ENCODE data around the gene TYMP.

The TYMP gene

GRCh38 chr22:50497093-50497492 lies 32.7 kb downstream of the TYMP start:
- no peak for TF ChIP-seq CTCF (IDR thresholded peaks at IDR 0.05; ENCODE audit: extremely low read depth, missing control alignments)
- DNase-seq (ENCODE audit: low spot score), result no peak

GRCh38 chr22:50490531-50491308 lies 39.1 kb downstream of the TYMP start:
- TF ChIP-seq CTCF (IDR thresholded peaks at IDR 0.05; ENCODE audit: extremely low read depth, missing control alignments), result no peak
- DNase-seq (ENCODE audit: low spot score), result peak; percentile 33

- TF ChIP-seq CTCF (IDR thresholded peaks at IDR 0.05; ENCODE audit: extremely low read depth, missing control alignments), result no peak
- DNase-seq (ENCODE audit: low spot score), result no peak
Measured at GRCh38 chr22:50489363-50490243, 40.2 kb downstream of the TYMP start.

- no peak for DNase-seq (ENCODE audit: low spot score)
- TF ChIP-seq CTCF (IDR thresholded peaks at IDR 0.05; ENCODE audit: extremely low read depth, missing control alignments), result no peak
Measured at GRCh38 chr22:50488886-50489285, 40.9 kb downstream of the TYMP start.

- TF ChIP-seq CTCF (IDR thresholded peaks at IDR 0.05; ENCODE audit: extremely low read depth, missing control alignments), result no peak
- no peak for DNase-seq (ENCODE audit: low spot score)
Measured at GRCh38 chr22:50488006-50488677, 41.7 kb downstream of the TYMP start.

GRCh38 chr22:50487290-50488005 lies 42.4 kb downstream of the TYMP start:
- TF ChIP-seq CTCF (IDR thresholded peaks at IDR 0.05; ENCODE audit: extremely low read depth, missing control alignments), result no peak
- DNase-seq (ENCODE audit: low spot score), result no peak
